Skeletal muscle satellite cell (primary cell): ENCODE data around the gene RSKR.
"Not testable (repeated sequence)": the region's sequence is repeated elsewhere in the genome, so short reads cannot be mapped to it uniquely, and the experiment has no call there.

Experiments used
- H3K27me3 ChIP-seq: 2 replicates; pipeline ENCODE4 v1.7.0; 2013; ENCODE audit warnings: low read length; ENCODE audit not compliant: control insufficient read depth, insufficient read depth
- H3K36me3 ChIP-seq: 2 replicates; pipeline ENCODE4 v1.7.0; 2013; ENCODE audit warnings: mild to moderate bottlenecking, control low read depth, low read length; ENCODE audit not compliant: insufficient read depth
- H3K4me1 ChIP-seq: 2 replicates; pipeline ENCODE4 v1.7.0; 2013; ENCODE audit warnings: low read length; ENCODE audit not compliant: control insufficient read depth, insufficient read depth
- H3K4me2 ChIP-seq: 2 replicates; pipeline ENCODE4 v1.7.0; 2013; ENCODE audit warnings: mild to moderate bottlenecking, low read length
- H3K4me3 ChIP-seq: 2 replicates; pipeline ENCODE4 v1.7.0; 2013; ENCODE audit warnings: low read length
- H3K9ac ChIP-seq: 2 replicates; pipeline ENCODE4 v1.7.0; 2013; ENCODE audit warnings: mild to moderate bottlenecking, low read depth, low read length, moderate library complexity
- H3K9me3 ChIP-seq: replicated peaks from 2 replicates; pipeline ENCODE4 v1.7.0; 2013; ENCODE audit warnings: mild to moderate bottlenecking, control low read depth, low read length

RSKR gene

GRCh38 chr17:28597606-28598383 lies 16.2 kb downstream of the RSKR start:
- Histone ChIP-seq H3K4me2 (peak overlapping the region; percentile 97), H3K4me1 (peaks cover 21% of the 10 kb centered on the region), H3K4me3 (peak overlapping the region; percentile 93), H3K9ac (peak overlapping the region; percentile 91), H3K36me3 (peaks cover 6% of the 10 kb centered on the region), H3K9me3 (no peaks in the 10 kb centered on the region), H3K27me3 (no peaks in the 10 kb centered on the region)

GRCh38 chr17:28592260-28592659 lies 21.7 kb downstream of the RSKR start:
- Histone ChIP-seq H3K27me3 (no peaks in the 10 kb centered on the region), H3K36me3 (peaks cover 37% of the 10 kb centered on the region), H3K4me1 (peaks cover under 1% of the 10 kb centered on the region), H3K4me2 (no peak overlapping the region), H3K9me3 (no peaks in the 10 kb centered on the region), H3K4me3 (no peak overlapping the region), H3K9ac (no peak overlapping the region)

GRCh38 chr17:28585851-28586250 lies 28.1 kb downstream of the RSKR start:
- no peaks in the 10 kb centered on the region for H3K27me3 ChIP-seq
- H3K4me1 ChIP-seq = no peaks in the 10 kb centered on the region
- no peak overlapping the region for H3K4me3 ChIP-seq
- H3K4me2 ChIP-seq = no peak overlapping the region
- H3K9ac ChIP-seq = no peak overlapping the region
- H3K9me3 ChIP-seq = no peaks in the 10 kb centered on the region
- peaks cover 62% of the 10 kb centered on the region for H3K36me3 ChIP-seq

- Histone ChIP-seq H3K9ac (no peak overlapping the region), H3K9me3 (no peaks in the 10 kb centered on the region), H3K27me3 (no peaks in the 10 kb centered on the region), H3K4me3 (no peak overlapping the region), H3K4me1 (no peaks in the 10 kb centered on the region), H3K4me2 (no peak overlapping the region), H3K36me3 (peaks cover 66% of the 10 kb centered on the region)
Measured at GRCh38 chr17:28584434-28584833, 29.6 kb downstream of the RSKR start.

- H3K36me3 ChIP-seq = peaks cover 75% of the 10 kb centered on the region
- no peaks in the 10 kb centered on the region for H3K27me3 ChIP-seq
- no peak overlapping the region for H3K9ac ChIP-seq
- no peak overlapping the region for H3K4me3 ChIP-seq
- H3K9me3 ChIP-seq = no peaks in the 10 kb centered on the region
- H3K4me2 ChIP-seq = no peak overlapping the region
- no peaks in the 10 kb centered on the region for H3K4me1 ChIP-seq
Measured at GRCh38 chr17:28582513-28582912, 31.5 kb downstream of the RSKR start.

- no peaks in the 10 kb centered on the region for H3K9me3 ChIP-seq
- no peak overlapping the region for H3K4me3 ChIP-seq
- H3K4me1 ChIP-seq = peaks cover 7% of the 10 kb centered on the region
- peaks cover 77% of the 10 kb centered on the region for H3K36me3 ChIP-seq
- H3K27me3 ChIP-seq = no peaks in the 10 kb centered on the region
- no peak overlapping the region for H3K4me2 ChIP-seq
- no peak overlapping the region for H3K9ac ChIP-seq
Measured at GRCh38 chr17:28580959-28581358, 33.0 kb downstream of the RSKR start.

- Histone ChIP-seq H3K9ac (no peak overlapping the region), H3K36me3 (peaks cover 68% of the 10 kb centered on the region), H3K9me3 (no peaks in the 10 kb centered on the region), H3K4me3 (no peak overlapping the region), H3K27me3 (no peaks in the 10 kb centered on the region), H3K4me1 (peaks cover 7% of the 10 kb centered on the region), H3K4me2 (no peak overlapping the region)
Measured at GRCh38 chr17:28579526-28579925, 34.5 kb downstream of the RSKR start.

GRCh38 chr17:28578246-28579195 lies 35.5 kb downstream of the RSKR start:
- Histone ChIP-seq H3K9me3 (no peaks in the 10 kb centered on the region), H3K4me3 (no peak overlapping the region), H3K9ac (no peak overlapping the region), H3K4me2 (no peak overlapping the region), H3K4me1 (peaks cover 7% of the 10 kb centered on the region), H3K36me3 (peaks cover 61% of the 10 kb centered on the region), H3K27me3 (no peaks in the 10 kb centered on the region)

GRCh38 chr17:28577466-28577824 lies 36.5 kb downstream of the RSKR start:
- no peak overlapping the region for H3K9ac ChIP-seq

GRCh38 chr17:28576758-28577465 lies 37.1 kb downstream of the RSKR start, which contains the start of gene ALDOC:
Gene ALDOC (minus strand): TSS chr17:28576895. CDS start chr17:28575532, 1,363 bp downstream.
- peaks cover 23% of the 10 kb centered on the region for H3K4me1 ChIP-seq
- H3K27me3 ChIP-seq = no peaks in the 10 kb centered on the region
- peak within 1 kb of the TSS; percentile 49 for H3K4me3 ChIP-seq
- peak within 1 kb of the TSS; percentile 72 for H3K4me2 ChIP-seq
- H3K9me3 ChIP-seq = no peaks in the 10 kb centered on the region
- no peak within 1 kb of the TSS for H3K9ac ChIP-seq
- peaks cover 46% of the 10 kb centered on the region for H3K36me3 ChIP-seq

More at GRCh38 chr17:28577466-28577824, 36.5 kb downstream of the RSKR start:
- Histone ChIP-seq H3K4me1 (peaks cover 17% of the 10 kb centered on the region), H3K4me3 (no peak overlapping the region), H3K4me2 (no peak overlapping the region), H3K9me3 (no peaks in the 10 kb centered on the region), H3K27me3 (no peaks in the 10 kb centered on the region), H3K36me3 (peaks cover 50% of the 10 kb centered on the region)

GRCh38 chr17:28576016-28576415 lies 38.0 kb downstream of the RSKR start:
- Histone ChIP-seq H3K36me3 (peaks cover 42% of the 10 kb centered on the region), H3K4me1 (peaks cover 25% of the 10 kb centered on the region)
- H3K9me3 ChIP-seq, H3K4me3 ChIP-seq, H3K4me2 ChIP-seq, H3K27me3 ChIP-seq, H3K9ac ChIP-seq: not testable (repeated sequence)
